Gastrocnemius medialis (tissue), 4 donors: ENCODE data around the gene PIK3R2. TPM values are rescaled to one million over a fixed set of nuclear protein-coding genes. Genes with fewer than 3 reads are reported as not detected.

Experiments
- ATAC-seq, 2 donors: fragments of 150-250 bp; one replicate each; pipeline ENCODE4 v1.9.1; 2016
- DNase-seq, 2 donors: peaks; one replicate each; pipeline ENCODE4 v3.0.0-alpha.2; 2019
- H3K27ac ChIP-seq, 4 donors: fragments of 200-600 bp; sonication (generic); 1 replicate in 1 of 4; 2 replicates in 3 of 4; pipeline ENCODE4 v1.5.1; 2016 to 2018; ENCODE audit warnings: mild to moderate bottlenecking in 2 of 4, moderate library complexity in 1 of 4
- H3K27me3 ChIP-seq, 3 donors: fragments of 200-600 bp; sonication (generic) in 2 of 3; 1 replicate in 1 of 3; 2 replicates in 2 of 3; pipeline versions ENCODE4 v1.5.1 to v1.6.0; 2016 to 2019; ENCODE audit warnings: mild to moderate bottlenecking in 1 of 3, moderate library complexity in 1 of 3
- H3K36me3 ChIP-seq, 2 donors: fragments of 200-600 bp; sonication (generic) in 1 of 2; one replicate each; pipeline ENCODE4 v1.5.1; 2017 to 2018
- H3K4me1 ChIP-seq, 2 donors: fragments of 200-600 bp; sonication (generic) in 1 of 2; one replicate each; pipeline ENCODE4 v1.5.1; 2016 to 2017; ENCODE audit warnings: mild to moderate bottlenecking in 2 of 2
- H3K4me3 ChIP-seq, 4 donors: fragments of 200-600 bp; sonication (generic) in 3 of 4; 1 replicate in 1 of 4; 2 replicates in 3 of 4; pipeline ENCODE4 v1.5.1; 2016 to 2019; ENCODE audit warnings: mild to moderate bottlenecking in 2 of 4
- H3K9me3 ChIP-seq, 3 donors: fragments of 200-600 bp; sonication (generic) in 2 of 3; 1 replicate in 1 of 3; 2 replicates in 2 of 3; pipeline ENCODE4 v1.5.1; 2016 to 2019
- CTCF ChIP-seq, 5 experiments: fragments of 450-650 bp in 3 of 5; fragments of 200-600 bp in 2 of 5; sonication (generic) in 2 of 5; IDR thresholded peaks in 4 of 5; conservative IDR thresholded peaks in 1 of 5; 1 replicate in 4 of 5; 2 replicates in 1 of 5; pipeline ENCODE4 v1.5.1; 2016 to 2019; ENCODE audit warnings: antibody characterized with exemption in 5 of 5, mild to moderate bottlenecking in 3 of 5, moderate library complexity in 3 of 5
- POLR2A ChIP-seq, 2 donors: fragments of 450-650 bp; IDR thresholded peaks; one replicate each; pipeline ENCODE4 v1.6.1; 2017; ENCODE audit warnings: antibody characterized with exemption in 2 of 2, mild to moderate bottlenecking in 2 of 2, moderate library complexity in 2 of 2
- in situ Hi-C, 4 donors: fragments of 200-750 bp; cut with MboI; loops; one replicate each; pipeline versions ENCODE4 v1.15.0 to v1.8.0; 2017; ENCODE audit warnings: low sequenced_read_pairs in 4 of 4
- intact Hi-C: fragments of 100-400 bp; cut with DNase I; formaldehyde crosslinking; loops from one replicate; pipeline ENCODE4 v1.15.1; 2023; ENCODE audit warnings: low total_unique reads
- total RNA-seq, 4 donors: library from RNA; depleted of rRNA; stranded (reverse); fragments of >200 nt; gene quantifications; one replicate each; pipeline versions ENCODE4 v1.1.0 to v1.2.3, GENCODE V29; 2016

Gene PIK3R2
- total RNA-seq, 4 donors from 2014 or later = 5.6 to 11.9 (median 6.0) TPM

- TF ChIP-seq CTCF (IDR thresholded peaks at IDR 0.05 in 4 of 5, conservative IDR thresholded peaks at IDR 0.05 in 1 of 5) (peak in 1 of 5 experiments; percentile 7), POLR2A (IDR thresholded peaks at IDR 0.05) (peak; percentile 85)
- no peaks in the 10 kb centered on the region for H3K9me3 ChIP-seq
- intact Hi-C loops = loop anchor here (1.0 to 10.0 kb wide), 7 partner anchors 11 to 210 kb away; partner anchors contain the start of genes ARRDC2, IQCN, LSM4 and MPV17L2
- in situ Hi-C loops = loop anchor here in 1 of 4 donors (5.0 kb wide), 1 partner anchor 43 kb away; no protein-coding TSS in a partner anchor
- DNase-seq (peak in 1 of 2 donors; percentile 40), ATAC-seq (peak; percentile 40 to 55)
- H3K4me1 ChIP-seq = peaks cover 6 to 19% of the 10 kb centered on the region in 2 donors
- no peaks in the 10 kb centered on the region for H3K36me3 ChIP-seq
- no peaks in the 10 kb centered on the region for H3K27me3 ChIP-seq
- peak overlapping the region; percentile 98 to 100 (median 100) for H3K27ac ChIP-seq
- H3K4me3 ChIP-seq = peak overlapping the region; percentile 73 to 91 (median 80)
These were observed 51.6 kb downstream of the PIK3R2 start for GRCh38 chr19:18204394-18205199.

GRCh38 chr19:18205200-18205892 lies 52.4 kb downstream of the PIK3R2 start:
- DNase-seq (peak; percentile 87 to 92), ATAC-seq (peak; percentile 58 to 63)
- intact Hi-C loops = loop anchor here (2.0 to 10.0 kb wide), 3 partner anchors 69 to 209 kb away; partner anchors contain the start of genes IQCN, LSM4 and SSBP4
- Histone ChIP-seq H3K4me3 (peak overlapping the region; percentile 73 to 91 (median 80)), H3K36me3 (no peaks in the 10 kb centered on the region), H3K9me3 (no peaks in the 10 kb centered on the region), H3K27ac (peak overlapping the region; percentile 98 to 100 (median 100)), H3K4me1 (peaks cover 6 to 19% of the 10 kb centered on the region in 2 donors), H3K27me3 (no peaks in the 10 kb centered on the region)
- peak in 1 of 2 donors; percentile 89 for TF ChIP-seq POLR2A (IDR thresholded peaks at IDR 0.05)
- no peak for TF ChIP-seq CTCF (IDR thresholded peaks at IDR 0.05 in 4 of 5, conservative IDR thresholded peaks at IDR 0.05 in 1 of 5)
- in situ Hi-C loops = loop anchor here in 1 of 4 donors (5.0 kb wide), 1 partner anchor 42 kb away; no protein-coding TSS in a partner anchor

- in situ Hi-C loops = loop anchor here in 1 of 4 donors (5.0 kb wide), 1 partner anchor 41 kb away; no protein-coding TSS in a partner anchor
- Histone ChIP-seq H3K27ac (peak overlapping the region; percentile 98 to 100 (median 100)), H3K4me3 (peak overlapping the region in 3 of 4 donors; percentile 73 to 91 (median 83))
These were observed 53.1 kb downstream of the PIK3R2 start for GRCh38 chr19:18206018-18206417.

More at GRCh38 chr19:18206018-18206417, 53.1 kb downstream of the PIK3R2 start:
- no peaks in the 10 kb centered on the region for H3K9me3 ChIP-seq
- DNase-seq (no peak), ATAC-seq (no peak)
- no peak for TF ChIP-seq CTCF (IDR thresholded peaks at IDR 0.05 in 4 of 5, conservative IDR thresholded peaks at IDR 0.05 in 1 of 5)
- TF ChIP-seq POLR2A (IDR thresholded peaks at IDR 0.05) = no peak
- no peaks in the 10 kb centered on the region for H3K27me3 ChIP-seq
- intact Hi-C loops = loop anchor here (5.0 to 10.0 kb wide), 2 partner anchors 116 to 209 kb away; partner anchors contain the start of genes LSM4 and SSBP4
- no peaks in the 10 kb centered on the region for H3K36me3 ChIP-seq
- peaks cover 6 to 19% of the 10 kb centered on the region in 2 donors for H3K4me1 ChIP-seq
